ENCODE measurements around the gene C1QTNF12.

The C1QTNF12 gene

GRCh38 chr1:1256956-1257871 lies 10.7 kb upstream of the C1QTNF12 start:
- H3K36me3 ChIP-seq, result peaks cover 64% of the 10 kb centered on the region

GRCh38 chr1:1255611-1256010 lies 9.1 kb upstream of the C1QTNF12 start:
- Histone ChIP-seq H3K9me3 (no peaks in the 10 kb centered on the region), H3K4me3 (ENCODE audit: low read depth, low read length) (no peak overlapping the region), H3K4me1 (no peaks in the 10 kb centered on the region), H3K27me3 (no peaks in the 10 kb centered on the region), H3K36me3 (peaks cover 52% of the 10 kb centered on the region)
- no peak for DNase-seq
- no peak for TF ChIP-seq CTCF (IDR thresholded peaks at IDR 0.05; ENCODE audit: low read depth, low read length)

More at GRCh38 chr1:1256956-1257871, 10.7 kb upstream of the C1QTNF12 start:
- no peak for DNase-seq
- Histone ChIP-seq H3K27me3 (no peaks in the 10 kb centered on the region), H3K4me3 (ENCODE audit: low read depth, low read length) (no peak overlapping the region), H3K9me3 (no peaks in the 10 kb centered on the region), H3K4me1 (no peaks in the 10 kb centered on the region)
- TF ChIP-seq CTCF (IDR thresholded peaks at IDR 0.05; ENCODE audit: low read depth, low read length), result no peak

- Histone ChIP-seq H3K9me3 (no peaks in the 10 kb centered on the region), H3K4me3 (ENCODE audit: low read depth, low read length) (no peak overlapping the region), H3K4me1 (no peaks in the 10 kb centered on the region), H3K36me3 (peaks cover 46% of the 10 kb centered on the region), H3K27me3 (no peaks in the 10 kb centered on the region)
- TF ChIP-seq CTCF (IDR thresholded peaks at IDR 0.05; ENCODE audit: low read depth, low read length), result no peak
- no peak for DNase-seq
Observed at GRCh38 chr1:1255078-1255477, 8.6 kb upstream of the C1QTNF12 start.

GRCh38 chr1:1254667-1254998 lies 8.1 kb upstream of the C1QTNF12 start:
- Histone ChIP-seq H3K9me3 (no peaks in the 10 kb centered on the region), H3K4me1 (no peaks in the 10 kb centered on the region), H3K36me3 (peaks cover 42% of the 10 kb centered on the region), H3K27me3 (no peaks in the 10 kb centered on the region), H3K4me3 (ENCODE audit: low read depth, low read length) (no peak overlapping the region)
- no peak for TF ChIP-seq CTCF (IDR thresholded peaks at IDR 0.05; ENCODE audit: low read depth, low read length)
- DNase-seq, result no peak

GRCh38 chr1:1253972-1254666 lies 7.6 kb upstream of the C1QTNF12 start:
- no peak for DNase-seq
- TF ChIP-seq CTCF (IDR thresholded peaks at IDR 0.05; ENCODE audit: low read depth, low read length), result no peak
- H3K36me3 ChIP-seq, result peaks cover 42% of the 10 kb centered on the region

GRCh38 chr1:1253314-1253713 lies 6.8 kb upstream of the C1QTNF12 start:
- Histone ChIP-seq H3K4me1 (no peaks in the 10 kb centered on the region), H3K27me3 (no peaks in the 10 kb centered on the region), H3K9me3 (no peaks in the 10 kb centered on the region), H3K4me3 (ENCODE audit: low read depth, low read length) (no peak overlapping the region), H3K36me3 (peaks cover 42% of the 10 kb centered on the region)
- TF ChIP-seq CTCF (IDR thresholded peaks at IDR 0.05; ENCODE audit: low read depth, low read length), result no peak
- DNase-seq, result no peak

More at GRCh38 chr1:1253972-1254666, 7.6 kb upstream of the C1QTNF12 start:
- Histone ChIP-seq H3K4me3 (ENCODE audit: low read depth, low read length) (no peak overlapping the region), H3K9me3 (no peaks in the 10 kb centered on the region), H3K27me3 (no peaks in the 10 kb centered on the region), H3K4me1 (no peaks in the 10 kb centered on the region)

All from BE2C (cell line).